H1 (cell line): ENCODE data around the gene MYL6.

ENCODE experiments used
- CBX8 ChIP-seq: fragments of 300-800, 300-1000 bp; sonication (generic); IDR thresholded peaks from 2 replicates; pipeline ENCODE4 v1.7.1; 2016; ENCODE audit warnings: low read depth, low read length, borderline replicate concordance
- CREB1 ChIP-seq: IDR thresholded peaks from 2 replicates; pipeline ENCODE4 v1.6.1; 2012; ENCODE audit warnings: inconsistent platforms
- CTCF ChIP-seq, 3 experiments: IDR thresholded peaks; 1 replicate in 2 of 3; 2 replicates in 1 of 3; pipeline versions ENCODE4 v1.5.1 to v1.6.1; 2011; ENCODE audit warnings: low read length in 3 of 3, mild to moderate bottlenecking in 3 of 3, inconsistent platforms in 2 of 3, low read depth in 1 of 3, moderate library complexity in 1 of 3; ENCODE audit not compliant: insufficient read depth in 1 of 3; ENCODE audit errors: control extremely low read depth in 1 of 3
- EP300 ChIP-seq, 2 experiments: IDR thresholded peaks; 1 replicate in 1 of 2; 2 replicates in 1 of 2; pipeline ENCODE4 v1.6.1; 2011 to 2012; ENCODE audit warnings: low read depth in 2 of 2, low read length in 2 of 2, mild to moderate bottlenecking in 2 of 2, borderline replicate concordance in 1 of 2, inconsistent platforms in 1 of 2, moderate library complexity in 1 of 2
- EZH2 ChIP-seq: fragments of 200-600 bp; sonication (generic); IDR thresholded peaks from 2 replicates; pipeline ENCODE4 v1.7.1; 2012; ENCODE audit warnings: low read depth, mild to moderate bottlenecking, moderate library complexity, low read length, inconsistent platforms; ENCODE audit not compliant: severe bottlenecking
- FOSL1 ChIP-seq: IDR thresholded peaks from 2 replicates; pipeline ENCODE4 v1.6.1; 2011; ENCODE audit warnings: mild to moderate bottlenecking, low read depth, low read length, moderate library complexity; ENCODE audit not compliant: insufficient read depth
- JUN ChIP-seq: IDR thresholded peaks from 2 replicates; pipeline ENCODE4 v1.6.1; 2011; ENCODE audit warnings: low read depth, mild to moderate bottlenecking, improper control_type of control experiment, low read length
- KDM1A ChIP-seq: fragments of 200-600, 300-600 bp; sonication (generic); IDR thresholded peaks from 2 replicates; pipeline ENCODE4 v1.7.1; 2016; ENCODE audit warnings: mild to moderate bottlenecking, low read length, borderline replicate concordance
- KDM5A ChIP-seq: fragments of 200-600 bp; IDR thresholded peaks from 2 replicates; pipeline ENCODE4 v1.7.1; 2012; ENCODE audit warnings: mild to moderate bottlenecking, low read length, inconsistent platforms, mixed read lengths
- MAFK ChIP-seq: IDR thresholded peaks from 2 replicates; pipeline ENCODE4 v1.6.1; 2012; ENCODE audit warnings: low read depth, mild to moderate bottlenecking, improper control_type of control experiment, low read length
- RNF2 ChIP-seq: fragments of 200-900, 300-1000 bp; sonication (generic); IDR thresholded peaks from 2 replicates; pipeline ENCODE4 v1.7.1; 2016; ENCODE audit warnings: borderline replicate concordance, low read depth, mild to moderate bottlenecking, antibody characterized with exemption, low read length; ENCODE audit not compliant: poor library complexity, severe bottlenecking; ENCODE audit errors: missing control alignments
- SIN3A ChIP-seq, 2 experiments: IDR thresholded peaks in 1 of 2; conservative IDR thresholded peaks in 1 of 2; 2 replicates each; pipeline ENCODE4 v1.6.1; 2011 to 2012; ENCODE audit warnings: low read length in 2 of 2, improper control_type of control experiment in 1 of 2, low read depth in 1 of 2, mild to moderate bottlenecking in 1 of 2
- SP1 ChIP-seq: IDR thresholded peaks from 2 replicates; pipeline ENCODE4 v1.6.1; 2011; ENCODE audit warnings: low read depth, low read length
- ZNF274 ChIP-seq: IDR thresholded peaks from 2 replicates; pipeline ENCODE4 v1.7.0; 2012; ENCODE audit warnings: low read length, borderline replicate concordance; ENCODE audit errors: extremely low read depth

GRCh38 chr12:56155256-56155845, 2.8 kb upstream of the MYL6 start:
- no peak for TF ChIP-seq CTCF (IDR thresholded peaks at IDR 0.05; ENCODE audit: control extremely low read depth in 1 of 3, insufficient read depth in 1 of 3, low read depth in 1 of 3, low read length in 3 of 3)
- no peak for TF ChIP-seq EP300 (IDR thresholded peaks at IDR 0.05; ENCODE audit: borderline replicate concordance in 1 of 2, low read depth in 2 of 2, low read length in 2 of 2)
- TF ChIP-seq SP1, result no peak
- TF ChIP-seq KDM1A, result no peak
- TF ChIP-seq JUN, result no peak
- TF ChIP-seq EZH2, result no peak
- no peak for TF ChIP-seq SIN3A (conservative IDR thresholded peaks at IDR 0.05 in 1 of 2, IDR thresholded peaks at IDR 0.05 in 1 of 2; ENCODE audit: low read depth in 1 of 2, low read length in 2 of 2)
- TF ChIP-seq ZNF274, result no peak
- no peak for TF ChIP-seq CREB1
- TF ChIP-seq KDM5A, result no peak
- TF ChIP-seq RNF2, result no peak
- no peak for TF ChIP-seq MAFK
- TF ChIP-seq FOSL1, result no peak
- no peak for TF ChIP-seq CBX8
